Fibroblast of lung (primary cell): ENCODE results near the gene CAST. TPM values are rescaled to one million over a fixed set of nuclear protein-coding genes. Genes with fewer than 3 reads are reported as not detected.

Experiments used
- DNase-seq, 2 donors: peaks; one replicate each; pipeline versions ENCODE4 v3.0.0 to v3.0.0-alpha.2; 2010; ENCODE audit warnings: low read depth in 2 of 2
- H2AFZ ChIP-seq: 2 replicates; pipeline ENCODE4 v1.5.1; 2012; ENCODE audit warnings: low read length, control low read depth, inconsistent platforms
- H3K27ac ChIP-seq: 2 replicates; pipeline ENCODE4 v1.5.1; 2011; ENCODE audit warnings: low read length, control low read depth; ENCODE audit not compliant: insufficient read depth
- H3K27me3 ChIP-seq: 2 replicates; pipeline ENCODE4 v1.5.1; 2011; ENCODE audit warnings: mild to moderate bottlenecking, low read length; ENCODE audit not compliant: control insufficient read depth, insufficient read depth
- H3K36me3 ChIP-seq: 2 replicates; pipeline ENCODE4 v1.5.1; 2011; ENCODE audit warnings: low read length; ENCODE audit not compliant: control insufficient read depth, insufficient read depth
- H3K4me1 ChIP-seq: 2 replicates; pipeline ENCODE4 v1.5.1; 2011; ENCODE audit warnings: low read length; ENCODE audit not compliant: control insufficient read depth, insufficient read depth; ENCODE audit errors: extremely low read depth
- H3K4me2 ChIP-seq: 2 replicates; pipeline ENCODE4 v1.5.1; 2011; ENCODE audit warnings: low read length, control low read depth; ENCODE audit not compliant: insufficient read depth; ENCODE audit errors: extremely low read depth
- H3K4me3 ChIP-seq, 4 experiments: fragments of 200-600 bp in 1 of 4; sonication (generic) in 1 of 4; replicated peaks in 1 of 4; 2 replicates each; pipeline ENCODE4 v1.5.1; 2011 to 2016; ENCODE audit warnings: low read length in 4 of 4, low read depth in 3 of 4, mild to moderate bottlenecking in 3 of 4, control low read depth in 2 of 4, inconsistent platforms in 1 of 4, mixed read lengths in 1 of 4; ENCODE audit not compliant: insufficient read depth in 1 of 4; ENCODE audit errors: control extremely low read depth in 1 of 4
- H3K79me2 ChIP-seq: 2 replicates; pipeline ENCODE4 v1.5.1; 2012; ENCODE audit warnings: mild to moderate bottlenecking, low read length, inconsistent platforms; ENCODE audit not compliant: control insufficient read depth, insufficient read depth
- H3K9ac ChIP-seq: 2 replicates; pipeline ENCODE4 v1.5.1; 2011; ENCODE audit warnings: mild to moderate bottlenecking, low read length, control low read depth; ENCODE audit not compliant: insufficient read depth
- H3K9me3 ChIP-seq: 2 replicates; pipeline ENCODE4 v1.5.1; 2012; ENCODE audit warnings: low read depth, low read length; ENCODE audit not compliant: control insufficient read depth, insufficient read depth
- H4K20me1 ChIP-seq: 2 replicates; pipeline ENCODE4 v1.5.1; 2011; ENCODE audit warnings: low read length; ENCODE audit not compliant: control insufficient read depth, insufficient read depth; ENCODE audit errors: extremely low read depth
- EZH2 ChIP-seq: IDR thresholded peaks from 2 replicates; pipeline ENCODE4 v1.5.1; 2012; ENCODE audit warnings: low read length, control low read depth, mild to moderate bottlenecking; ENCODE audit errors: missing control alignments
- polyA plus RNA-seq, 2 donors: library from polyadenylated mRNA; depleted of rRNA in 1 of 2; stranded (reverse) in 1 of 2; unstranded in 1 of 2; fragments of >200 nt; gene quantifications; 2 replicates each; pipeline ENCODE4 v1.2.1, GENCODE V29; 2011 to 2012; ENCODE audit warnings: missing spikeins in 1 of 2
- total RNA-seq: library from RNA; depleted of rRNA; stranded (reverse); fragments of >200 nt; gene quantifications from 2 replicates; pipeline ENCODE4 v1.2.1, GENCODE V29; 2014
- TF ChIP-seq, protein P1 (sequence below), 2 donors: IDR thresholded peaks in 1 of 2; conservative IDR thresholded peaks in 1 of 2; 1 replicate in 1 of 2; 2 replicates in 1 of 2; pipeline ENCODE4 v1.5.1; 2011 to 2012; ENCODE audit warnings: low read length in 2 of 2, control low read depth in 1 of 2, inconsistent platforms in 1 of 2, low read depth in 1 of 2, mild to moderate bottlenecking in 1 of 2

The CAST gene
- total and polyA plus RNA-seq, 2 donors (not counting 1 experiment from before 2014, with no cell fraction given) = 203 to 378 TPM

GRCh38 chr5:96624596-96624995 lies 37.6 kb upstream of the CAST start:
- DNase-seq = no peak
- H3K27ac ChIP-seq = no peak overlapping the region
- no peak overlapping the region for H3K4me3 ChIP-seq
- H2AFZ ChIP-seq = no peak overlapping the region
- peaks cover 3% of the 10 kb centered on the region for H3K4me1 ChIP-seq
- H3K4me2 ChIP-seq = no peak overlapping the region
- H3K36me3 ChIP-seq = no peaks in the 10 kb centered on the region
- no peaks in the 10 kb centered on the region for H3K27me3 ChIP-seq
- no peaks in the 10 kb centered on the region for H4K20me1 ChIP-seq
- no peak overlapping the region for H3K9ac ChIP-seq
- no peaks in the 10 kb centered on the region for H3K79me2 ChIP-seq
- TF ChIP-seq, protein P1, sequence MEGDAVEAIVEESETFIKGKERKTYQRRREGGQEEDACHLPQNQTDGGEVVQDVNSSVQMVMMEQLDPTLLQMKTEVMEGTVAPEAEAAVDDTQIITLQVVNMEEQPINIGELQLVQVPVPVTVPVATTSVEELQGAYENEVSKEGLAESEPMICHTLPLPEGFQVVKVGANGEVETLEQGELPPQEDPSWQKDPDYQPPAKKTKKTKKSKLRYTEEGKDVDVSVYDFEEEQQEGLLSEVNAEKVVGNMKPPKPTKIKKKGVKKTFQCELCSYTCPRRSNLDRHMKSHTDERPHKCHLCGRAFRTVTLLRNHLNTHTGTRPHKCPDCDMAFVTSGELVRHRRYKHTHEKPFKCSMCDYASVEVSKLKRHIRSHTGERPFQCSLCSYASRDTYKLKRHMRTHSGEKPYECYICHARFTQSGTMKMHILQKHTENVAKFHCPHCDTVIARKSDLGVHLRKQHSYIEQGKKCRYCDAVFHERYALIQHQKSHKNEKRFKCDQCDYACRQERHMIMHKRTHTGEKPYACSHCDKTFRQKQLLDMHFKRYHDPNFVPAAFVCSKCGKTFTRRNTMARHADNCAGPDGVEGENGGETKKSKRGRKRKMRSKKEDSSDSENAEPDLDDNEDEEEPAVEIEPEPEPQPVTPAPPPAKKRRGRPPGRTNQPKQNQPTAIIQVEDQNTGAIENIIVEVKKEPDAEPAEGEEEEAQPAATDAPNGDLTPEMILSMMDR (conservative IDR thresholded peaks at IDR 0.05 in 1 of 2, IDR thresholded peaks at IDR 0.05 in 1 of 2; ENCODE audit: low read depth in 1 of 2, low read length in 2 of 2) = no peak
- no peak for TF ChIP-seq EZH2
- no peaks in the 10 kb centered on the region for H3K9me3 ChIP-seq

- DNase-seq = no peak
- Histone ChIP-seq H3K9me3 (no peaks in the 10 kb centered on the region), H4K20me1 (no peaks in the 10 kb centered on the region), H3K9ac (no peak overlapping the region), H3K79me2 (no peaks in the 10 kb centered on the region), H2AFZ (no peak overlapping the region), H3K27ac (no peak overlapping the region), H3K4me2 (no peak overlapping the region), H3K4me3 (no peak overlapping the region), H3K27me3 (no peaks in the 10 kb centered on the region), H3K36me3 (no peaks in the 10 kb centered on the region), H3K4me1 (peaks cover 8% of the 10 kb centered on the region)
- TF ChIP-seq, protein P1 (conservative IDR thresholded peaks at IDR 0.05 in 1 of 2, IDR thresholded peaks at IDR 0.05 in 1 of 2; ENCODE audit: low read depth in 1 of 2, low read length in 2 of 2) = no peak
- no peak for TF ChIP-seq EZH2
These were observed 36.8 kb upstream of the CAST start for GRCh38 chr5:96625365-96625764.

- no peaks in the 10 kb centered on the region for H3K9me3 ChIP-seq
- TF ChIP-seq, protein P1 (conservative IDR thresholded peaks at IDR 0.05 in 1 of 2, IDR thresholded peaks at IDR 0.05 in 1 of 2; ENCODE audit: low read depth in 1 of 2, low read length in 2 of 2) = no peak
- no peak for TF ChIP-seq EZH2
- no peaks in the 10 kb centered on the region for H3K79me2 ChIP-seq
- no peak overlapping the region for H3K9ac ChIP-seq
- H4K20me1 ChIP-seq = no peaks in the 10 kb centered on the region
- H3K36me3 ChIP-seq = no peaks in the 10 kb centered on the region
- H3K27ac ChIP-seq = no peak overlapping the region
- H3K4me3 ChIP-seq = no peak overlapping the region
- H3K27me3 ChIP-seq = no peaks in the 10 kb centered on the region
- no peak overlapping the region for H2AFZ ChIP-seq
- peaks cover 8% of the 10 kb centered on the region for H3K4me1 ChIP-seq
- H3K4me2 ChIP-seq = no peak overlapping the region
- peak; percentile 66 to 99 for DNase-seq
These were observed 35.2 kb upstream of the CAST start for GRCh38 chr5:96626956-96627355.
